Vagina (tissue), 2 donors: ENCODE measurements around the gene AP4S1.

ENCODE experiments used
- CTCF ChIP-seq, 3 experiments: fragments of 450-650 bp in 2 of 3; fragments of 200-600 bp in 1 of 3; sonication (generic) in 1 of 3; IDR thresholded peaks; one replicate each; pipeline ENCODE4 v1.5.1; 2017 to 2019; ENCODE audit warnings: antibody characterized with exemption in 3 of 3, mild to moderate bottlenecking in 2 of 3, moderate library complexity in 2 of 3
- POLR2A ChIP-seq, 2 donors: fragments of 450-650 bp; IDR thresholded peaks; one replicate each; pipeline ENCODE4 v1.6.1; 2017; ENCODE audit warnings: antibody characterized with exemption in 2 of 2, mild to moderate bottlenecking in 2 of 2, moderate library complexity in 2 of 2
- POLR2AphosphoS5 ChIP-seq, 2 donors: sonication (generic); formaldehyde crosslinking; IDR thresholded peaks; one replicate each; pipeline ENCODE4 v1.9.0; 2017; ENCODE audit warnings: antibody characterized with exemption in 2 of 2, mild to moderate bottlenecking in 2 of 2, low read depth in 1 of 2; ENCODE audit not compliant: insufficient read depth in 1 of 2

GRCh38 chr14:31047503-31047902, 22.1 kb downstream of the AP4S1 start:
- TF ChIP-seq CTCF (IDR thresholded peaks at IDR 0.05) = no peak
- TF ChIP-seq POLR2A (IDR thresholded peaks at IDR 0.05) = no peak
- no peak for TF ChIP-seq POLR2AphosphoS5 (IDR thresholded peaks at IDR 0.05; ENCODE audit: insufficient read depth in 1 of 2, low read depth in 1 of 2)
